Measurements from ENCODE around the gene DAB1. TPM values are rescaled to one million over a fixed set of nuclear protein-coding genes. Genes with fewer than 3 reads are reported as not detected.

Gene DAB1
- total RNA-seq, 1 experiment from 2014 or later, result not detected

DNA sequence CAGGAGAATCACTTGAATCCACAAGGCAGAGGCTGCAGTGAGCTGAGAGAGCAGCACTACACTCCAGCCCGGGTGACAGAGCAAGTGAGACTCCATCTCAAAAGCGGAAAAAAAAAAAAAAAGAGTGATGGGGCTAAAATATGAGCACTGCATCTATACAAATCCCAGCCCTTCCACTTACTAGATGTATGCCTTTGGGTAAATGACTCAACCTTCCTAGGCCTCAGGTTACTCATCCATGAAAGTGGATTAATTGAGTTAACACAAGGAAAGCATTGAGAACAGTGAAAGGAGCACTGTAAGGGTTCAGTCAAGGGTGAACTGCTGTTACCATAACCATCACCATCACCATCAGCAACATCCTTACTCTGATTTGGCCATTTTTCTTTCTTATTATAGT lies 231.6 kb downstream of the DAB1 start:
- no peak overlapping the region for H3K27ac ChIP-seq
- no peaks in the 10 kb centered on the region for H3K9me3 ChIP-seq (replicated peaks)
- 0 out of 2 replicates have a peak, but pooled peaks cover 2% of the 10 kb centered on the region for H3K27me3 ChIP-seq (replicated peaks)
- no peak for DNase-seq (ENCODE audit: low read depth in 1 of 2, low spot score in 2 of 2)
- no peak overlapping the region for H3K4me3 ChIP-seq
- H3K4me1 ChIP-seq (replicated peaks), result no peaks in the 10 kb centered on the region
- H3K36me3 ChIP-seq, result no peaks in the 10 kb centered on the region

- no peaks in the 10 kb centered on the region for H3K27me3 ChIP-seq (replicated peaks)
- no peak overlapping the region for H3K4me3 ChIP-seq
- no peaks in the 10 kb centered on the region for H3K4me1 ChIP-seq (replicated peaks)
- H3K36me3 ChIP-seq, result no peaks in the 10 kb centered on the region
- no peak overlapping the region for H3K27ac ChIP-seq
- no peaks in the 10 kb centered on the region for H3K9me3 ChIP-seq (replicated peaks)
- no peak for DNase-seq (ENCODE audit: low read depth in 1 of 2, low spot score in 2 of 2)
These were observed 233.0 kb downstream of the DAB1 start for GRCh38 chr1:57190898-57191297.

- Histone ChIP-seq H3K27ac (no peak overlapping the region), H3K4me1 (replicated peaks) (no peaks in the 10 kb centered on the region), H3K36me3 (no peaks in the 10 kb centered on the region), H3K9me3 (replicated peaks) (no peaks in the 10 kb centered on the region), H3K27me3 (replicated peaks) (no peaks in the 10 kb centered on the region), H3K4me3 (no peak overlapping the region)
- DNase-seq (ENCODE audit: low read depth in 1 of 2, low spot score in 2 of 2), result no peak
These were observed 235.7 kb downstream of the DAB1 start for GRCh38 chr1:57188168-57188567.

GRCh38 chr1:57186455-57186854 lies 237.4 kb downstream of the DAB1 start:
- Histone ChIP-seq H3K9me3 (replicated peaks) (no peaks in the 10 kb centered on the region), H3K27ac (no peak overlapping the region), H3K4me1 (replicated peaks) (no peaks in the 10 kb centered on the region), H3K4me3 (no peak overlapping the region), H3K27me3 (replicated peaks) (no peaks in the 10 kb centered on the region), H3K36me3 (no peaks in the 10 kb centered on the region)
- DNase-seq (ENCODE audit: low read depth in 1 of 2, low spot score in 2 of 2), result no peak

GRCh38 chr1:57179001-57179400 lies 244.9 kb downstream of the DAB1 start:
- no peaks in the 10 kb centered on the region for H3K27me3 ChIP-seq (replicated peaks)
- no peaks in the 10 kb centered on the region for H3K9me3 ChIP-seq (replicated peaks)
- no peak overlapping the region for H3K27ac ChIP-seq
- DNase-seq (ENCODE audit: low read depth in 1 of 2, low spot score in 2 of 2), result no peak
- H3K4me3 ChIP-seq, result no peak overlapping the region
- H3K4me1 ChIP-seq (replicated peaks), result no peaks in the 10 kb centered on the region
- no peaks in the 10 kb centered on the region for H3K36me3 ChIP-seq

DNA sequence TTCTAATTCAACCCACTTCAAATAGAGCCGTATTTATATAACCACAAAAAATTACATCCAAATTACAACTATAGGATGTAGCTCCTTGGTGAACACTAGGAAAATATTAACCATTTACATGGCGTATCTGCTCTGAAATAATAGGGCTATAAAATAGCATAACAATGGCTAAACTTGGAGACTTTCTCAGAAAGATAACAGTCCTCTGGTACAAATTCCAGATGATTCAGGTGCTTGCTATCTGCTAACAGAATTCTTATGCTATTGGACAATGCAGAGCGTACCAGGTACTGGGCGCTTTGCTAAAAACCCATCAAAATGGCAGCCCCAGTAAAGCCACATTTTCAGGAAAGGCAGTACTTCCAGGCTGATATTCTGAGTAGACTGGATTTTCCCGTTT lies 248.4 kb downstream of the DAB1 start:
- no peak overlapping the region for H3K27ac ChIP-seq
- H3K4me3 ChIP-seq, result no peak overlapping the region
- H3K4me1 ChIP-seq (replicated peaks), result no peaks in the 10 kb centered on the region
- no peak for DNase-seq (ENCODE audit: low read depth in 1 of 2, low spot score in 2 of 2)
- H3K36me3 ChIP-seq, result no peaks in the 10 kb centered on the region
- H3K27me3 ChIP-seq (replicated peaks), result no peaks in the 10 kb centered on the region
- no peaks in the 10 kb centered on the region for H3K9me3 ChIP-seq (replicated peaks)

- Histone ChIP-seq H3K4me3 (no peak overlapping the region), H3K36me3 (no peaks in the 10 kb centered on the region), H3K9me3 (replicated peaks) (no peaks in the 10 kb centered on the region), H3K27me3 (replicated peaks) (no peaks in the 10 kb centered on the region), H3K27ac (no peak overlapping the region), H3K4me1 (replicated peaks) (no peaks in the 10 kb centered on the region)
- DNase-seq (ENCODE audit: low read depth in 1 of 2, low spot score in 2 of 2), result no peak
These were observed 251.8 kb downstream of the DAB1 start for GRCh38 chr1:57172040-57172439.

- H3K4me3 ChIP-seq, result no peak overlapping the region
- H3K27me3 ChIP-seq (replicated peaks), result no peaks in the 10 kb centered on the region
- no peaks in the 10 kb centered on the region for H3K4me1 ChIP-seq (replicated peaks)
- no peak overlapping the region for H3K27ac ChIP-seq
- no peaks in the 10 kb centered on the region for H3K9me3 ChIP-seq (replicated peaks)
- H3K36me3 ChIP-seq, result no peaks in the 10 kb centered on the region
- DNase-seq (ENCODE audit: low read depth in 1 of 2, low spot score in 2 of 2), result no peak
These were observed 255.9 kb downstream of the DAB1 start for GRCh38 chr1:57167997-57168396.

- Histone ChIP-seq H3K27me3 (replicated peaks) (no peaks in the 10 kb centered on the region), H3K27ac (no peak overlapping the region), H3K9me3 (replicated peaks) (no peaks in the 10 kb centered on the region), H3K4me1 (replicated peaks) (no peaks in the 10 kb centered on the region), H3K4me3 (no peak overlapping the region), H3K36me3 (no peaks in the 10 kb centered on the region)
- no peak for DNase-seq (ENCODE audit: low read depth in 1 of 2, low spot score in 2 of 2)
These were observed 258.3 kb downstream of the DAB1 start for GRCh38 chr1:57165546-57165945.

DNA sequence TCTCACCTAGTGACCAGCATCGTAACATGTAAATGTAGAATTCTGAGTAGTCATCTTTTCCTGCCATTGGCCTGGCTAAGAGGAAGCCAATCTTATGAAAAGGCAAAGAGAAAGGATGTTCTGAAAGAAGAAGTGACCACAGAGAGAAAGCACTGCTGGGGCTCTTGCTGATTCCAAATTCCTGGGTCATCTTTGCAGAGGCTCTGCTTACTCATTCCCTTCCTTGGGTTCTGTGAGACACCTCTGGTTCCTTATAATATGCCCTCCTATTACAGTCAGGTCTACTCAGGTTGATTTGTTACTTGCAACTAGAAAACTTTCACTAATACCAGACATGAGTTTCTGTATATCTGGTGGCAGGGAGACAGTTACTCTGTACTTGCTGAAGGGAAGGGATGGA lies 259.3 kb downstream of the DAB1 start:
- Histone ChIP-seq H3K27me3 (replicated peaks) (no peaks in the 10 kb centered on the region), H3K36me3 (no peaks in the 10 kb centered on the region), H3K27ac (no peak overlapping the region), H3K9me3 (replicated peaks) (no peaks in the 10 kb centered on the region), H3K4me3 (no peak overlapping the region), H3K4me1 (replicated peaks) (no peaks in the 10 kb centered on the region)
- DNase-seq (ENCODE audit: low read depth in 1 of 2, low spot score in 2 of 2), result no peak

GRCh38 chr1:57163789-57164188 lies 260.1 kb downstream of the DAB1 start:
- Histone ChIP-seq H3K27ac (no peak overlapping the region), H3K36me3 (no peaks in the 10 kb centered on the region), H3K9me3 (replicated peaks) (no peaks in the 10 kb centered on the region), H3K4me3 (no peak overlapping the region), H3K27me3 (replicated peaks) (no peaks in the 10 kb centered on the region), H3K4me1 (replicated peaks) (no peaks in the 10 kb centered on the region)
- DNase-seq (ENCODE audit: low read depth in 1 of 2, low spot score in 2 of 2), result no peak

DNA sequence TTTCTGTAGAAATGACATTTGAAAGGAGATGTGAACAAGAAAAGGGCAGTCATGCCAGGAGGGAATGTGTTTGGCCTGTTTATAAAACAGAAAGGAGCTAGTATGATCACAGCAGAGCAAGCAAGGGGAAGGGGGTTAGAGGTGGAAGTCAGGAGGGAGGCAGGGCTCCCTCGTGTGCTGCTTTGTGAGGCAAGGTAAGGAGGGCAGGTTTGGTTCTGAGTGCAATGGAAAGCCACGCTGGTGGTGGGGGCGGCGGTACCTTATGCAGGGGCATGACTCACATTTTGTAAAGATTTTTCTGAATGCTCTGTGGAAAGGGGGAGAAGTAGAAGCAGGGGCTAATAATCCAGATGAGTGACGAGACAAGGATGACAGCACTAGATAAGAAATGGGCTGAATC lies 260.5 kb downstream of the DAB1 start:
- Histone ChIP-seq H3K4me1 (replicated peaks) (no peaks in the 10 kb centered on the region), H3K4me3 (no peak overlapping the region), H3K9me3 (replicated peaks) (no peaks in the 10 kb centered on the region), H3K27me3 (replicated peaks) (no peaks in the 10 kb centered on the region), H3K27ac (no peak overlapping the region), H3K36me3 (no peaks in the 10 kb centered on the region)
- DNase-seq (ENCODE audit: low read depth in 1 of 2, low spot score in 2 of 2), result no peak

DNA sequence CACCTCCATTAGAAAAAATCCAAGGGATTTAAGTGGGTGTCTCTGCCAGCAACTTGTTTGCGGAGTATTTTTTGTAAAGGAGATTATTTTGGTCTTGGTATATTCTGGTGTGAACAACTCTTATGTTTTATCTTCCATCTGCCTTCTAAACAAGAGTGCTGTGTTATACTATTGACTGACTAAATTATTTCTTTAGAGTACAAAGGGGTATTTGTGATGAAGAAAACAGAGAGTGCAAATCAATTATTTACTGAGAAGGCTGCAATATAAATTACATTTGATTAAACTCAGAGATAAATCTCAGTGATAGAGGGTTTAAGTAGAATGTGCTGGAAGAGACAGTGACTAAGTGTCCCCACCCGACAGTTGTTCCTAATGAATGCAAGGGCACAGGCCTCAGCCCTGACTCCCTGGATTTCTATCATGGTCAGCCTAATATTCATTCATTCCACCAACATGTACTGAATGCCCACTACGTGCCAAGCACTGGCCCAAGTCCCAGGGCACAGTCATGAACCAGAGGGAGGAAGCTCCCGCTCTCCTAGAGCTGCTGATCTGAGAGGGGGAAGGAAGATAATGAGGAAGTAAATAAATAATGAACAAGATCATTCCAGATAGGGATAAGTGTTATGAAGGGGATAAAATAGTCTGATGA lies 261.1 kb downstream of the DAB1 start:
- Histone ChIP-seq H3K4me1 (replicated peaks) (no peaks in the 10 kb centered on the region), H3K4me3 (no peak overlapping the region), H3K9me3 (replicated peaks) (no peaks in the 10 kb centered on the region), H3K27ac (no peak overlapping the region), H3K27me3 (replicated peaks) (no peaks in the 10 kb centered on the region), H3K36me3 (no peaks in the 10 kb centered on the region)
- no peak for DNase-seq (ENCODE audit: low read depth in 1 of 2, low spot score in 2 of 2)

- no peaks in the 10 kb centered on the region for H3K9me3 ChIP-seq (replicated peaks)
- no peak overlapping the region for H3K27ac ChIP-seq
- H3K4me1 ChIP-seq (replicated peaks), result no peaks in the 10 kb centered on the region
- no peaks in the 10 kb centered on the region for H3K27me3 ChIP-seq (replicated peaks)
- no peak for DNase-seq (ENCODE audit: low read depth in 1 of 2, low spot score in 2 of 2)
- no peak overlapping the region for H3K4me3 ChIP-seq
- H3K36me3 ChIP-seq, result no peaks in the 10 kb centered on the region
These were observed 263.3 kb downstream of the DAB1 start for GRCh38 chr1:57160594-57160993.

GRCh38 chr1:57158604-57158998 lies 265.3 kb downstream of the DAB1 start:
- Histone ChIP-seq H3K36me3 (no peaks in the 10 kb centered on the region), H3K27me3 (replicated peaks) (no peaks in the 10 kb centered on the region), H3K9me3 (replicated peaks) (no peaks in the 10 kb centered on the region), H3K27ac (no peak overlapping the region), H3K4me3 (no peak overlapping the region), H3K4me1 (replicated peaks) (no peaks in the 10 kb centered on the region)
- DNase-seq (ENCODE audit: low read depth in 1 of 2, low spot score in 2 of 2), result no peak
